OCI-LY1 (cell line): ENCODE data around the gene NPFF.
A peak's percentile ranks its signal among the peaks of the same experiment; 100 is the strongest.
"Not testable (repeated sequence)": the region's sequence is repeated elsewhere in the genome, so short reads cannot be mapped to it uniquely, and the experiment has no call there.

Experiments
- H2AFZ ChIP-seq: fragments of 200-600 bp; sonication (generic), shearing (Covaris generic); 2 replicates; pipeline ENCODE4 v1.6.0; 2014; ENCODE audit warnings: antibody characterized with exemption, mild to moderate bottlenecking, low read length
- H3F3A ChIP-seq: fragments of 200-600 bp; sonication (generic), shearing (Covaris generic); 2 replicates; pipeline ENCODE4 v1.6.0; 2014; ENCODE audit warnings: mild to moderate bottlenecking, antibody characterized with exemption, low read length, moderate library complexity; ENCODE audit not compliant: insufficient read depth
- H3K27ac ChIP-seq: fragments of 200-600 bp; sonication (generic); 2 replicates; pipeline ENCODE4 v1.5.1; 2014; ENCODE audit warnings: low read length, mixed run types, mild to moderate bottlenecking, low read depth; ENCODE audit not compliant: poor library complexity, severe bottlenecking
- H3K27me3 ChIP-seq: fragments of 200-600 bp; sonication (generic); 2 replicates; pipeline ENCODE4 v1.6.0; 2014; ENCODE audit warnings: antibody characterized with exemption, mild to moderate bottlenecking, low read length, moderate library complexity; ENCODE audit not compliant: insufficient read depth
- H3K36me3 ChIP-seq: fragments of 200-600 bp; sonication (generic); 2 replicates; pipeline ENCODE4 v1.6.1; 2014; ENCODE audit warnings: mild to moderate bottlenecking, antibody characterized with exemption, low read length, moderate library complexity, mixed read lengths; ENCODE audit not compliant: insufficient read depth
- H3K4me1 ChIP-seq: fragments of 200-600 bp; sonication (generic); 2 replicates; pipeline ENCODE4 v1.5.1; 2014; ENCODE audit warnings: mild to moderate bottlenecking, low read length, moderate library complexity; ENCODE audit not compliant: insufficient read depth, severe bottlenecking
- H3K4me2 ChIP-seq: fragments of 200-600 bp; sonication (generic), shearing (Covaris generic); 2 replicates; pipeline ENCODE4 v1.6.1; 2014; ENCODE audit warnings: low read length
- H3K4me3 ChIP-seq: fragments of 200-600 bp; sonication (generic); 2 replicates; pipeline ENCODE4 v1.5.1; 2014; ENCODE audit warnings: low read length, low read depth, mild to moderate bottlenecking, mixed read lengths; ENCODE audit not compliant: poor library complexity, severe bottlenecking
- H3K79me2 ChIP-seq: fragments of 200-600 bp; shearing (Covaris generic); 2 replicates; pipeline ENCODE4 v1.6.1; 2016; ENCODE audit warnings: mixed run types, low read length, mixed read lengths; ENCODE audit not compliant: insufficient read depth
- H3K9ac ChIP-seq: fragments of 200-600 bp; sonication (generic), shearing (Covaris generic); 2 replicates; pipeline ENCODE4 v1.6.1; 2014; ENCODE audit warnings: mild to moderate bottlenecking, low read length, mixed read lengths
- H3K9me2 ChIP-seq: fragments of 200-600 bp; sonication (generic), shearing (Covaris generic); 2 replicates; pipeline ENCODE4 v1.6.1; 2014; ENCODE audit warnings: low read depth, mild to moderate bottlenecking, low read length, mixed read lengths
- H3K9me3 ChIP-seq: fragments of 200-600 bp; shearing (Covaris generic); 2 replicates; pipeline ENCODE4 v1.6.1; 2014; ENCODE audit warnings: low read length, mixed read lengths
- H4K20me1 ChIP-seq: fragments of 200-600 bp; sonication (generic), shearing (Covaris generic); 2 replicates; pipeline ENCODE4 v1.6.0; 2016; ENCODE audit warnings: mild to moderate bottlenecking, low read length; ENCODE audit not compliant: insufficient read depth
- EZH2 ChIP-seq: fragments of 200-600 bp; sonication (generic), shearing (Covaris generic); IDR thresholded peaks from 2 replicates; pipeline ENCODE4 v1.8.0; 2017; ENCODE audit warnings: borderline replicate concordance, mixed run types, mild to moderate bottlenecking, antibody characterized with exemption, low read length, moderate library complexity, mixed read lengths
- TF ChIP-seq, protein P1 (sequence below): fragments of 200-600 bp; sonication (generic), shearing (Covaris generic); IDR thresholded peaks from 2 replicates; pipeline ENCODE4 v1.5.1; 2017; ENCODE audit warnings: mild to moderate bottlenecking, antibody characterized with exemption, low read length, moderate library complexity, mixed read lengths

Gene NPFF

GRCh38 chr12:53550595-53550994 lies 43.3 kb upstream of the NPFF start:
- H3K36me3 ChIP-seq: peaks cover 23% of the 10 kb centered on the region
- no peaks in the 10 kb centered on the region for H3F3A ChIP-seq
- no peaks in the 10 kb centered on the region for H3K79me2 ChIP-seq
- H3K27me3 ChIP-seq: no peaks in the 10 kb centered on the region
- no peak overlapping the region for H3K9ac ChIP-seq
- H2AFZ ChIP-seq: no peak overlapping the region
- H3K4me2 ChIP-seq: no peak overlapping the region
- H3K4me3 ChIP-seq: no peak overlapping the region
- no peaks in the 10 kb centered on the region for H3K9me3 ChIP-seq
- no peaks in the 10 kb centered on the region for H3K9me2 ChIP-seq
- no peak for TF ChIP-seq EZH2
- TF ChIP-seq, protein P1, sequence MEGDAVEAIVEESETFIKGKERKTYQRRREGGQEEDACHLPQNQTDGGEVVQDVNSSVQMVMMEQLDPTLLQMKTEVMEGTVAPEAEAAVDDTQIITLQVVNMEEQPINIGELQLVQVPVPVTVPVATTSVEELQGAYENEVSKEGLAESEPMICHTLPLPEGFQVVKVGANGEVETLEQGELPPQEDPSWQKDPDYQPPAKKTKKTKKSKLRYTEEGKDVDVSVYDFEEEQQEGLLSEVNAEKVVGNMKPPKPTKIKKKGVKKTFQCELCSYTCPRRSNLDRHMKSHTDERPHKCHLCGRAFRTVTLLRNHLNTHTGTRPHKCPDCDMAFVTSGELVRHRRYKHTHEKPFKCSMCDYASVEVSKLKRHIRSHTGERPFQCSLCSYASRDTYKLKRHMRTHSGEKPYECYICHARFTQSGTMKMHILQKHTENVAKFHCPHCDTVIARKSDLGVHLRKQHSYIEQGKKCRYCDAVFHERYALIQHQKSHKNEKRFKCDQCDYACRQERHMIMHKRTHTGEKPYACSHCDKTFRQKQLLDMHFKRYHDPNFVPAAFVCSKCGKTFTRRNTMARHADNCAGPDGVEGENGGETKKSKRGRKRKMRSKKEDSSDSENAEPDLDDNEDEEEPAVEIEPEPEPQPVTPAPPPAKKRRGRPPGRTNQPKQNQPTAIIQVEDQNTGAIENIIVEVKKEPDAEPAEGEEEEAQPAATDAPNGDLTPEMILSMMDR: no peak
- H4K20me1 ChIP-seq: no peaks in the 10 kb centered on the region
- no peak overlapping the region for H3K27ac ChIP-seq
- H3K4me1 ChIP-seq: no peaks in the 10 kb centered on the region

DNA sequence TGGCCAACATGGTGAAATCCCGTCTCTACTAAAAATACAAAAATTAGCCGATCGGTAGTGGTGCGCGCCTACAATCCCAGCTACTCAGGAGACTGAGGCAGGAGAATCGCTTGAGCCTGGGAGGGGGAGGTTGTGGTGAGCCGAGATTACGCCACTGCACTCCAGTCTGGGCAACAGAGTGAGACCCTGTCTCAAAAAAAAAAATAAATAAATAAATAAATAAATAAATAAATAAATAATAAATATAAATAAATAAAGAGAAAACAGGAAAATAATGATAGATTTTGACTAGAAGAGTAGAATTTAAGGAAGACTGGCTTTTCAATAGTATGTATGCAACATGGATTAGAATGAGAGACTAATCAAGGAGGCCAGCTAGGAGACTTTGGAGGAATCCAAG lies 42.8 kb upstream of the NPFF start:
- H3K36me3 ChIP-seq: peaks cover 23% of the 10 kb centered on the region
- not testable (repeated sequence) for H3K9me3 ChIP-seq, H3K4me2 ChIP-seq, H3K9ac ChIP-seq, H3K9me2 ChIP-seq, H3K27ac ChIP-seq, H2AFZ ChIP-seq, H3K79me2 ChIP-seq, H3K4me1 ChIP-seq, H3K27me3 ChIP-seq, H3K4me3 ChIP-seq, H4K20me1 ChIP-seq, H3F3A ChIP-seq

DNA sequence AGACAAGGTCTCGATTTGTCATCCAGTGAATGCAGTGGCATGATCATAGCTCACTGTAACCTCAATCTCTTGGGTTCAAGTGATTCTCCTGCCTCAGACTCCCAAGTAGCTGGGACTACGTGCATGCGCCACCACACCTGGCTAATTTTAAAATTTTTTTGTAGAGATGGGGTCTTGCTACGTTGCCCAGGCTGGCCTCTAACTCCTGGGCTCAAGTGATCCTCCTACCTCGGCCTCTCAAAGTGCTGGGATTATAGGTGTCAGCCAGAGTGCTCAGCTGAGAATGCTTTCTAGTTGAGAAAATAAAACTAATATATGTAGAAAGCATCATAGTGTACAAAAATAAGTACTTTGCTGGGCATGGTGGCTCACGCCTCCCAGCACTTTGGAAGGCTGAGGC lies 41.1 kb upstream of the NPFF start:
- not testable (repeated sequence) for H2AFZ ChIP-seq, H3K27me3 ChIP-seq, H3K79me2 ChIP-seq, H3K27ac ChIP-seq, H3F3A ChIP-seq, H3K4me1 ChIP-seq, H3K4me2 ChIP-seq, H3K9me2 ChIP-seq, H3K4me3 ChIP-seq, H4K20me1 ChIP-seq, H3K9ac ChIP-seq, H3K9me3 ChIP-seq
- peaks cover 23% of the 10 kb centered on the region for H3K36me3 ChIP-seq

GRCh38 chr12:53543539-53543938 lies 36.3 kb upstream of the NPFF start:
- H3K79me2 ChIP-seq: no peaks in the 10 kb centered on the region
- H3K27ac ChIP-seq: peak overlapping the region; percentile 77
- H2AFZ ChIP-seq: peak overlapping the region; percentile 89
- peak overlapping the region; percentile 55 for H3K9ac ChIP-seq
- H3K36me3 ChIP-seq: peaks cover 15% of the 10 kb centered on the region
- no peaks in the 10 kb centered on the region for H4K20me1 ChIP-seq
- H3F3A ChIP-seq: 0 out of 2 replicates have a peak, but pooled peaks cover 6% of the 10 kb centered on the region
- H3K4me3 ChIP-seq: no peak overlapping the region
- peaks cover 8% of the 10 kb centered on the region for H3K4me1 ChIP-seq
- H3K27me3 ChIP-seq: no peaks in the 10 kb centered on the region
- H3K9me2 ChIP-seq: no peaks in the 10 kb centered on the region
- peak overlapping the region; percentile 33; the same call in 1 of the 2 replicates for H3K4me2 ChIP-seq
- TF ChIP-seq EZH2: no peak
- TF ChIP-seq, protein P1: peak; percentile 92
- H3K9me3 ChIP-seq: no peaks in the 10 kb centered on the region
